GM06990 (cell line): Measurements from ENCODE around the gene HINFP.
A peak's percentile ranks its signal among the peaks of the same experiment; 100 is the strongest.

Experiments
- DNase-seq: peaks from one replicate; pipeline ENCODE4 v3.0.0-alpha.2; 2011; ENCODE audit not compliant: insufficient read length; ENCODE audit errors: extremely low read depth
- H3K27me3 ChIP-seq: replicated peaks from 2 replicates; pipeline ENCODE4 v1.6.0; 2011; ENCODE audit warnings: low read length; ENCODE audit not compliant: control insufficient read depth, insufficient read depth
- H3K36me3 ChIP-seq: 2 replicates; pipeline ENCODE4 v1.5.1; 2011; ENCODE audit warnings: low read length; ENCODE audit not compliant: control insufficient read depth, insufficient read depth
- H3K4me3 ChIP-seq: replicated peaks from 2 replicates; pipeline ENCODE4 v1.5.1; 2011; ENCODE audit warnings: low read depth, mild to moderate bottlenecking, control low read depth, low read length
- TF ChIP-seq, protein P1 (sequence below): IDR thresholded peaks from 2 replicates; pipeline ENCODE4 v1.5.1; 2011; ENCODE audit warnings: low read length, control low read depth, mild to moderate bottlenecking, inconsistent platforms; ENCODE audit not compliant: insufficient read depth, poor library complexity, severe bottlenecking

HINFP gene

DNA sequence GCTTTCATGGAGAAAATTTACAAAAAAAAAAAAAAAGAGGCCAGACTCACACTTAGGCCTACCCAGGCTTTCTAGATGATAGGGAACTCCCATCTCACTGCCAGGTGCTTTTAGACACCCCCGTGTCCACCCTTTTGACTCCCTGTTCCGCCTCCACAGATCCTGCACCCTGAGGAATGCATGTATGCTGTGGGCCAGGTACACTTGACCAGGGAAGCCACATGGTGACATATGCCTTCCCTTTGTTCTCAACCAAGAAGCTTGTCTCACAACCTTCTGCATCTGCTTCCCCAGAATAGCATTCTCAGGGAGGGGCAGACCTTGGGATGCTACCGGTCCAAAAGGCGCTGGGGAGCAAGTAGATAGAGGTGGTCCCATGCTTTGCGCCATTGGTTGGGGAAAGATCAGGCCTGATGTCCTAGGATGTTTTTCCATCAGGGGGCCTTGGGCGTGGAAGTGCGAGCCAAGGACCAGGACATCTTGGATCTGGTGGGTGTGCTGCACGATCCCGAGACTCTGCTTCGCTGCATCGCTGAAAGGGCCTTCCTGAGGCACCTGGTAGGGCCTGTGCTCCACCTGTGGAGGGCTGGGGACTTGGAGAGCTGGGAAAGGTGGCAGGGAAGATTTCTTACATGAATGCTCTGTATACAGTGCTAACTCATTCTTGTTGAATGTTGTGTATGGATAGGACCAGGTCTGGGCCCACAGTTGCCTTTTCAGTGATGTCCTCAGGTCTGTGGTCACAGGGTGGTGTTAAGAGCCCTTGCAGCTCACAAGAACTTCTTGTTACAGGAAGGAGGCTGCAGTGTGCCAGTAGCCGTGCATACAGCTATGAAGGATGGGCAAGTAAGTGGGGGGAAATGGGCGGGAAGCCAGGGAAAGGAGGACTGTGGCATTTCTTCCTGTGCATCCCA is 29.2 kb upstream of the HINFP start:
- DNase-seq: no peak
- peak overlapping the region; percentile 91 for H3K4me3 ChIP-seq
- peaks cover 25% of the 10 kb centered on the region for H3K36me3 ChIP-seq
- TF ChIP-seq, protein P1, sequence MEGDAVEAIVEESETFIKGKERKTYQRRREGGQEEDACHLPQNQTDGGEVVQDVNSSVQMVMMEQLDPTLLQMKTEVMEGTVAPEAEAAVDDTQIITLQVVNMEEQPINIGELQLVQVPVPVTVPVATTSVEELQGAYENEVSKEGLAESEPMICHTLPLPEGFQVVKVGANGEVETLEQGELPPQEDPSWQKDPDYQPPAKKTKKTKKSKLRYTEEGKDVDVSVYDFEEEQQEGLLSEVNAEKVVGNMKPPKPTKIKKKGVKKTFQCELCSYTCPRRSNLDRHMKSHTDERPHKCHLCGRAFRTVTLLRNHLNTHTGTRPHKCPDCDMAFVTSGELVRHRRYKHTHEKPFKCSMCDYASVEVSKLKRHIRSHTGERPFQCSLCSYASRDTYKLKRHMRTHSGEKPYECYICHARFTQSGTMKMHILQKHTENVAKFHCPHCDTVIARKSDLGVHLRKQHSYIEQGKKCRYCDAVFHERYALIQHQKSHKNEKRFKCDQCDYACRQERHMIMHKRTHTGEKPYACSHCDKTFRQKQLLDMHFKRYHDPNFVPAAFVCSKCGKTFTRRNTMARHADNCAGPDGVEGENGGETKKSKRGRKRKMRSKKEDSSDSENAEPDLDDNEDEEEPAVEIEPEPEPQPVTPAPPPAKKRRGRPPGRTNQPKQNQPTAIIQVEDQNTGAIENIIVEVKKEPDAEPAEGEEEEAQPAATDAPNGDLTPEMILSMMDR: no peak
- no peaks in the 10 kb centered on the region for H3K27me3 ChIP-seq

DNA sequence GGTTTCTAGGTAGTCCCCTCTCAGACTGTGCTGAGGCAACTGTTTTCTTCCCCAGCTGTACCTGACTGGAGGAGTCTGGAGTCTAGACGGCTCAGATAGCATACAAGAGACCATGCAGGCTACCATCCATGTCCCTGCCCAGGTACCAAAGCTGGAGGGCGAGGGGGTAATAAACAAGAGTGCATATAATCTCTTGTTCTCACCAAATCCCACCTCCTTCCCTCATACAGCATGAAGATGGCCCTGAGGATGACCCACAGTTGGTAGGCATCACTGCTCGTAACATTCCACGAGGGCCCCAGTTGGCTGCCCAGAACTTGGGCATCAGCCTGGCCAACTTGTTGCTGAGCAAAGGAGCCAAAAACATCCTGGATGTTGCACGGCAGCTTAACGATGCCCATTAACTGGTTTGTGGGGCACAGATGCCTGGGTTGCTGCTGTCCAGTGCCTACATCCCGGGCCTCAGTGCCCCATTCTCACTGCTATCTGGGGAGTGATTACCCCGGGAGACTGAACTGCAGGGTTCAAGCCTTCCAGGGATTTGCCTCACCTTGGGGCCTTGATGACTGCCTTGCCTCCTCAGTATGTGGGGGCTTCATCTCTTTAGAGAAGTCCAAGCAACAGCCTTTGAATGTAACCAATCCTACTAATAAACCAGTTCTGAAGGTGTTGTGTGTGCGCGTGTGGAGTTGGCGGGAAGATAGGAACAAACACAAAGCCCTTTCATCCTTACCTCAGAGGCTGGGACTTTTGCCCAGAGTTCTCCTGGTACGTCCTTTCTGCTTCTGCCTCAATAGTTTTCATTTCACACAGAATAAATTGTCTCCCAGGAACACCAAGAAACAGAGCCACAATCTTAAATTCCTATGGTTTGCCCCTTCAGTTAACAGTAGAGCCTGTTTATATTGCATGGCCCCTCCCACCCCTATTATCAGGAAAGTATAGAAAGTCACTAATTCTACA is 28.2 kb upstream of the HINFP start:
- H3K36me3 ChIP-seq: peaks cover 27% of the 10 kb centered on the region
- DNase-seq: no peak
- TF ChIP-seq, protein P1: no peak
- H3K27me3 ChIP-seq: no peaks in the 10 kb centered on the region
- H3K4me3 ChIP-seq: peak overlapping the region; percentile 91

- peak; percentile 68 for DNase-seq
- no peaks in the 10 kb centered on the region for H3K27me3 ChIP-seq
- TF ChIP-seq, protein P1: no peak
- peak overlapping the region; percentile 91 for H3K4me3 ChIP-seq
- H3K36me3 ChIP-seq: peaks cover 27% of the 10 kb centered on the region
These were observed 27.2 kb upstream of the HINFP start for GRCh38 chr11:119093942-119094815.

- Histone ChIP-seq H3K4me3 (peak overlapping the region; percentile 91), H3K36me3 (peaks cover 23% of the 10 kb centered on the region)
- peak; percentile 84 for DNase-seq
These were observed 26.6 kb upstream of the HINFP start for GRCh38 chr11:119094816-119095065.

More at GRCh38 chr11:119094816-119095065, 26.6 kb upstream of the HINFP start:
- no peaks in the 10 kb centered on the region for H3K27me3 ChIP-seq
- TF ChIP-seq, protein P1: peak; percentile 76
